ENCODE data around the gene RPL18.

Gene RPL18

DNA sequence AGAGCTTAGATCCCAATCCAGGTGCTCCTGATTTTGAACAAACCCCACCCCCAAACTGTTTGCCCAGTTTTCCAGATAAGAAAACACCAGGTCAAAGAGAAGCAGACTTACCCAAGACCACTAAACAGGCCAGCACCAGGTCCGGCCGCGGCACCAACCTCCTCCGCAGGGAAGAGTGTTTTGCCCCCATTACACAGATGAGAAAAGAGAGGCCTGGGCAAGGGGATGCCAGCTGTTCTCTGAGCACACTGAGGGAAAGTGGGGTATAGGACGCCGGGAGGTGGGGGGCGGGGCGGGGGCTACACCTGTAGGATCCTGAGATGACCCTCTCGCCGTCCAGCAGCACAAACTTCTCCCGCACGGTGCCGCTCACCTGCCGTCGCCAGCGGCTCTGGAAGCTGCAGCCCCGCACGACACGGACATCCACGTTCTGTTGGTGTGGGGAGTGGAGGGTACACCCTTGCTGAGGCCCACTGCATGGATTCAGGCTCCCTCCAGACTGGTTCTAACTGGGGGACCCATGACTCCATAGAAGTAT, 9.3 kb downstream of the RPL18 start:
- Histone ChIP-seq H2AFZ (ENCODE audit: low read depth) (no peak overlapping the region), H3K27me3 (ENCODE audit: insufficient read depth, low read depth) (peaks cover 22% of the 10 kb centered on the region), H4K20me1 (ENCODE audit: insufficient read depth) (peaks cover 2% of the 10 kb centered on the region; the same call in 1 of the 2 replicates), H3K79me2 (ENCODE audit: insufficient read depth, low read depth) (no peaks in the 10 kb centered on the region), H3K9ac (no peak overlapping the region), H3K36me3 (ENCODE audit: insufficient read depth) (no peaks in the 10 kb centered on the region), H3K4me1 (ENCODE audit: low read depth, poor library complexity, severe bottlenecking) (peaks cover 6% of the 10 kb centered on the region), H3K4me3 (IDR thresholded peaks at IDR 0.05; ENCODE audit: insufficient read depth, low read depth, low read length) (no peak overlapping the region), H3K27ac (no peak overlapping the region), H3K4me2 (peak overlapping the region; percentile 34; the same call in 1 of the 2 replicates)
- no peak for TF ChIP-seq CTCF (conservative IDR thresholded peaks at IDR 0.05; ENCODE audit: low read depth, low read length)

- Histone ChIP-seq H3K9ac (no peak overlapping the region), H3K27ac (no peak overlapping the region)
Measured at GRCh38 chr19:48608798-48609263, 10.1 kb downstream of the RPL18 start.

GRCh38 chr19:48607359-48607755, 11.6 kb downstream of the RPL18 start:
- H3K36me3 ChIP-seq (ENCODE audit: insufficient read depth): no peaks in the 10 kb centered on the region
- H3K4me3 ChIP-seq (IDR thresholded peaks at IDR 0.05; ENCODE audit: insufficient read depth, low read depth, low read length): no peak overlapping the region
- TF ChIP-seq CTCF (conservative IDR thresholded peaks at IDR 0.05; ENCODE audit: low read depth, low read length): no peak
- H4K20me1 ChIP-seq (ENCODE audit: insufficient read depth): no peaks in the 10 kb centered on the region
- peaks cover 31% of the 10 kb centered on the region for H3K27me3 ChIP-seq (ENCODE audit: insufficient read depth, low read depth)
- H2AFZ ChIP-seq (ENCODE audit: low read depth): no peak overlapping the region
- H3K4me1 ChIP-seq (ENCODE audit: low read depth, poor library complexity, severe bottlenecking): peaks cover 6% of the 10 kb centered on the region
- no peak overlapping the region for H3K27ac ChIP-seq
- no peak overlapping the region for H3K4me2 ChIP-seq
- no peaks in the 10 kb centered on the region for H3K79me2 ChIP-seq (ENCODE audit: insufficient read depth, low read depth)
- H3K9ac ChIP-seq: no peak overlapping the region

More at GRCh38 chr19:48608798-48609263, 10.1 kb downstream of the RPL18 start:
- Histone ChIP-seq H3K4me2 (peak overlapping the region; percentile 34; the same call in 1 of the 2 replicates), H2AFZ (ENCODE audit: low read depth) (peak overlapping the region; percentile 50), H3K4me3 (IDR thresholded peaks at IDR 0.05; ENCODE audit: insufficient read depth, low read depth, low read length) (no peak overlapping the region), H3K4me1 (ENCODE audit: low read depth, poor library complexity, severe bottlenecking) (peaks cover 6% of the 10 kb centered on the region), H4K20me1 (ENCODE audit: insufficient read depth) (no peaks in the 10 kb centered on the region), H3K79me2 (ENCODE audit: insufficient read depth, low read depth) (no peaks in the 10 kb centered on the region), H3K27me3 (ENCODE audit: insufficient read depth, low read depth) (peaks cover 28% of the 10 kb centered on the region), H3K36me3 (ENCODE audit: insufficient read depth) (no peaks in the 10 kb centered on the region)
- peak; percentile 63 for TF ChIP-seq CTCF (conservative IDR thresholded peaks at IDR 0.05; ENCODE audit: low read depth, low read length)

GRCh38 chr19:48606463-48607358, 12.3 kb downstream of the RPL18 start, which contains the start of gene SPACA4:
SPACA4 (plus strand) TSS chr19:48606742; CDS start chr19:48606979, 237 bp downstream.
- no peak for TF ChIP-seq CTCF (conservative IDR thresholded peaks at IDR 0.05; ENCODE audit: low read depth, low read length)
- no peak within 1 kb of the TSS for H3K27ac ChIP-seq

More at GRCh38 chr19:48606463-48607358, 12.3 kb downstream of the RPL18 start, which contains the start of gene SPACA4:
- H3K4me1 ChIP-seq (ENCODE audit: low read depth, poor library complexity, severe bottlenecking): peaks cover 6% of the 10 kb centered on the region
- peaks cover 38% of the 10 kb centered on the region for H3K27me3 ChIP-seq (ENCODE audit: insufficient read depth, low read depth)
- no peak within 1 kb of the TSS for H3K9ac ChIP-seq
- H2AFZ ChIP-seq (ENCODE audit: low read depth): no peak within 1 kb of the TSS
- H4K20me1 ChIP-seq (ENCODE audit: insufficient read depth): no peaks in the 10 kb centered on the region
- H3K79me2 ChIP-seq (ENCODE audit: insufficient read depth, low read depth): no peaks in the 10 kb centered on the region
- no peak within 1 kb of the TSS for H3K4me3 ChIP-seq (IDR thresholded peaks at IDR 0.05; ENCODE audit: insufficient read depth, low read depth, low read length)
- no peaks in the 10 kb centered on the region for H3K36me3 ChIP-seq (ENCODE audit: insufficient read depth)
- H3K4me2 ChIP-seq: no peak within 1 kb of the TSS
